Transverse colon (tissue), 4 donors: ENCODE measurements around the gene MYO1C. TPM values are rescaled to one million over a fixed set of nuclear protein-coding genes. Genes with fewer than 3 reads are reported as not detected.
A peak's percentile ranks its signal among the peaks of the same experiment; 100 is the strongest.
"Not testable (repeated sequence)": the region's sequence is repeated elsewhere in the genome, so short reads cannot be mapped to it uniquely, and the experiment has no call there.

Experiments
- DNase-seq: peaks from one replicate; pipeline ENCODE4 v3.0.0-alpha.2; 2019
- H3K27ac ChIP-seq, 4 donors: fragments of 200-600 bp; sonication (generic); 2 replicates each; pipeline ENCODE4 v1.5.1; 2016 to 2018; ENCODE audit warnings: inconsistent platforms in 4 of 4
- H3K27me3 ChIP-seq: fragments of 200-600 bp; sonication (generic); 2 replicates; pipeline ENCODE4 v1.5.1; 2017; ENCODE audit warnings: inconsistent platforms
- H3K36me3 ChIP-seq, 4 donors: fragments of 200-600 bp; sonication (generic); 2 replicates each; pipeline ENCODE4 v1.5.1; 2017 to 2019; ENCODE audit warnings: inconsistent platforms in 4 of 4
- H3K4me1 ChIP-seq, 4 donors: fragments of 200-600 bp; sonication (generic); 2 replicates each; pipeline ENCODE4 v1.5.1; 2017 to 2020; ENCODE audit warnings: inconsistent platforms in 4 of 4
- H3K4me3 ChIP-seq, 4 donors: fragments of 200-600 bp; sonication (generic); 1 replicate in 1 of 4; 2 replicates in 3 of 4; pipeline versions ENCODE4 v1.5.1 to v1.6.1; 2017 to 2019; ENCODE audit warnings: inconsistent platforms in 4 of 4
- H3K9me3 ChIP-seq, 2 donors: fragments of 200-600 bp; sonication (generic); 2 replicates each; pipeline ENCODE4 v1.5.1; 2017 to 2019; ENCODE audit warnings: inconsistent platforms in 2 of 2
- CTCF ChIP-seq, 5 experiments: fragments of 200-600 bp in 3 of 5; fragments of 450-650 bp in 2 of 5; sonication (generic) in 3 of 5; IDR thresholded peaks; 1 replicate in 2 of 5; 2 replicates in 3 of 5; pipeline ENCODE4 v1.5.1; 2016 to 2017; ENCODE audit warnings: antibody characterized with exemption in 5 of 5, inconsistent platforms in 3 of 5, mild to moderate bottlenecking in 2 of 5, moderate library complexity in 1 of 5
- EP300 ChIP-seq: sonication (generic); formaldehyde crosslinking; IDR thresholded peaks from one replicate; pipeline ENCODE4 v1.6.1; 2017; ENCODE audit warnings: antibody characterized with exemption, low read depth
- POLR2A ChIP-seq: fragments of 450-650 bp; IDR thresholded peaks from one replicate; pipeline ENCODE4 v1.6.1; 2016; ENCODE audit warnings: antibody characterized with exemption, mild to moderate bottlenecking, moderate library complexity
- POLR2AphosphoS5 ChIP-seq, 3 donors: sonication (generic); formaldehyde crosslinking; IDR thresholded peaks; one replicate each; pipeline ENCODE4 v1.6.1; 2016; ENCODE audit warnings: antibody characterized with exemption in 3 of 3
- WGBS, 2 donors: methylation state at CpG; one replicate each; pipeline ENCODE4 v1.1.5; 2018; ENCODE audit warnings: low coverage in 1 of 2; 5-methylcytosine and 5-hydroxymethylcytosine counted together
- in situ Hi-C, 4 donors: fragments of 200-750 bp; cut with MboI; loops; one replicate each; pipeline versions ENCODE4 v1.15.0 to v1.15.1; 2017; ENCODE audit warnings: low sequenced_read_pairs in 3 of 4, low pct_ligation_motif_present in 1 of 4, low pct_unique_long_range_greater_than_20kb in 1 of 4
- intact Hi-C: fragments of 100-400 bp; cut with DNase I; formaldehyde crosslinking; loops from one replicate; pipeline ENCODE4 v1.15.1; 2023; ENCODE audit warnings: low total_unique reads
- total RNA-seq, 4 donors: library from RNA; depleted of rRNA; stranded (reverse); fragments of >200 nt; gene quantifications; one replicate each; pipeline ENCODE4 v1.1.0, GENCODE V29; 2016

The MYO1C gene
- total RNA-seq, 4 donors from 2014 or later, result 163 to 456 (median 219) TPM

GRCh38 chr17:1452836-1453235, 39.6 kb downstream of the MYO1C start:
- H3K27ac ChIP-seq, result peak overlapping the region; percentile 97 to 99 (median 98)
- peaks cover 20 to 79% (median 51%) of the 10 kb centered on the region in 4 donors for H3K4me1 ChIP-seq
- H3K9me3 ChIP-seq, result no peaks in the 10 kb centered on the region
- 59 to 60% methylated on average over 5 of the region's 5 CpGs for WGBS, 2 donors
- H3K4me3 ChIP-seq, result no peak overlapping the region
- intact Hi-C loops (no loop called here), in situ Hi-C loops (no loop called here)
- no peaks in the 10 kb centered on the region for H3K27me3 ChIP-seq
- no peaks in the 10 kb centered on the region for H3K36me3 ChIP-seq
- no peak for DNase-seq
- TF ChIP-seq CTCF (IDR thresholded peaks at IDR 0.05) (no peak), POLR2AphosphoS5 (IDR thresholded peaks at IDR 0.05) (no peak), POLR2A (no peak), EP300 (no peak)

- H3K9me3 ChIP-seq, H3K36me3 ChIP-seq, in situ Hi-C loops, DNase-seq, intact Hi-C loops, H3K27me3 ChIP-seq, H3K4me3 ChIP-seq: not testable (repeated sequence)
- Histone ChIP-seq H3K27ac (peak overlapping the region in 3 of 4 donors; percentile 10 to 67 (median 31)), H3K4me1 (peaks cover 20 to 74% (median 53%) of the 10 kb centered on the region in 4 donors)
- 95 to 100% methylated on average over 3 to 21 of the region's 21 CpGs for WGBS, 2 donors
Observed at GRCh38 chr17:1450261-1450660, 42.2 kb downstream of the MYO1C start.

- Histone ChIP-seq H3K4me1 (peaks cover 16 to 68% (median 47%) of the 10 kb centered on the region in 4 donors), H3K27ac (peak overlapping the region; percentile 6 to 67 (median 20)), H3K4me3 (no peak overlapping the region), H3K36me3 (no peaks in the 10 kb centered on the region), H3K27me3 (no peaks in the 10 kb centered on the region), H3K9me3 (no peaks in the 10 kb centered on the region)
- TF ChIP-seq EP300 (no peak), POLR2A (no peak), CTCF (IDR thresholded peaks at IDR 0.05) (no peak)
- 83% methylated on average over 5 of the region's 5 CpGs; no CpG with 5 or more reads in 1 of the 2 donors for WGBS, 2 donors
- in situ Hi-C loops, result loop anchor here in 1 of 4 donors (10.0 kb wide), 1 partner anchor 75 kb away; no protein-coding TSS in a partner anchor
- intact Hi-C loops, result loop anchor here (10.0 kb wide), 1 partner anchor 175 kb away; the partner anchor contains the start of genes BHLHA9 and TRARG1
- DNase-seq, result no peak
Observed at GRCh38 chr17:1449412-1449967, 43.0 kb downstream of the MYO1C start.

- DNase-seq, result no peak
- no peaks in the 10 kb centered on the region for H3K36me3 ChIP-seq
- intact Hi-C loops, result loop anchor here (10.0 kb wide), 1 partner anchor 172 kb away; the partner anchor contains the start of genes BHLHA9 and TRARG1
- H3K27me3 ChIP-seq, result no peaks in the 10 kb centered on the region
- in situ Hi-C loops, result loop anchor here in 1 of 4 donors (10.0 kb wide), 1 partner anchor 72 kb away; no protein-coding TSS in a partner anchor
- H3K4me3 ChIP-seq, result no peak overlapping the region
- peak overlapping the region in 3 of 4 donors; percentile 7 to 24 (median 9) for H3K27ac ChIP-seq
- H3K9me3 ChIP-seq, result no peaks in the 10 kb centered on the region
- TF ChIP-seq CTCF (IDR thresholded peaks at IDR 0.05) (no peak), POLR2AphosphoS5 (IDR thresholded peaks at IDR 0.05) (no peak), EP300 (no peak), POLR2A (no peak)
- H3K4me1 ChIP-seq, result peaks cover 0 to 45% (median 25%) of the 10 kb centered on the region in 4 donors
- WGBS, 2 donors, result 75 to 78% methylated on average over 1 to 7 of the region's 7 CpGs
Observed at GRCh38 chr17:1447052-1447451, 45.4 kb downstream of the MYO1C start.
